K562 (cell line): ENCODE results near the gene DDX55. TPM values are rescaled to one million over a fixed set of nuclear protein-coding genes. Genes with fewer than 3 reads are reported as not detected.

Experiments
- BRF2 ChIP-seq: IDR thresholded peaks from 3 replicates; pipeline ENCODE4 v1.6.1; 2011; ENCODE audit warnings: borderline replicate concordance, mild to moderate bottlenecking; ENCODE audit not compliant: insufficient read length, insufficient read depth
- FOXO4 ChIP-seq: fragments of 450-650 bp; formaldehyde crosslinking; IDR thresholded peaks from 2 replicates; pipeline ENCODE4 v1.4.0; 2020; ENCODE audit warnings: mild to moderate bottlenecking, moderate library complexity
- FOXP1 ChIP-seq: sonication (generic); formaldehyde crosslinking; IDR thresholded peaks from 2 replicates; pipeline ENCODE4 v1.8.0; 2022; ENCODE audit warnings: mild to moderate bottlenecking, missing genetic modification reagents
- KLF13 ChIP-seq: fragments of 450-650 bp; IDR thresholded peaks from 2 replicates; pipeline ENCODE4 v1.6.1; 2016; ENCODE audit warnings: missing genetic modification characterization, low read depth, mild to moderate bottlenecking, missing compliant biosample characterization, moderate library complexity, borderline replicate concordance
- MEF2A ChIP-seq: IDR thresholded peaks from 2 replicates; pipeline ENCODE4 v1.6.1; 2011; ENCODE audit warnings: low read depth, mild to moderate bottlenecking, low read length, moderate library complexity; ENCODE audit not compliant: control insufficient read depth
- NR2C2 ChIP-seq, 2 experiments: fragments of 200-800 bp in 1 of 2; sonication (Bioruptor generic) in 1 of 2; sonication (generic) in 1 of 2; formaldehyde crosslinking in 1 of 2; IDR thresholded peaks; 2 replicates each; pipeline versions ENCODE4 v1.6.1 to v1.8.0; 2016 to 2022; ENCODE audit warnings: mild to moderate bottlenecking in 1 of 2, missing compliant biosample characterization in 1 of 2, missing genetic modification characterization in 1 of 2, missing genetic modification reagents in 1 of 2
- OTX1 ChIP-seq: fragments of 450-650 bp; formaldehyde crosslinking; IDR thresholded peaks from 2 replicates; pipeline ENCODE4 v1.4.0; 2022; ENCODE audit warnings: mild to moderate bottlenecking
- PML ChIP-seq: IDR thresholded peaks from 2 replicates; pipeline ENCODE4 v1.6.1; 2012; ENCODE audit warnings: low read length, inconsistent platforms
- PTBP1 ChIP-seq: fragments of 200-400 bp; formaldehyde crosslinking; IDR thresholded peaks from 2 replicates; pipeline ENCODE4 v1.6.1; 2017; ENCODE audit warnings: low read depth, low read length
- SAFB2 ChIP-seq: fragments of 200-400 bp; formaldehyde crosslinking; IDR thresholded peaks from 2 replicates; pipeline ENCODE4 v1.6.1; 2018; ENCODE audit warnings: borderline replicate concordance, low read length, low read depth, moderate library complexity; ENCODE audit not compliant: severe bottlenecking
- ZNF609 ChIP-seq: sonication (generic); formaldehyde crosslinking; IDR thresholded peaks from 2 replicates; pipeline ENCODE4 v1.8.1; 2023; ENCODE audit warnings: missing genetic modification reagents, mild to moderate bottlenecking, borderline replicate concordance
- ZNF780A ChIP-seq: fragments of 250-450 bp; sonication (Bioruptor Pico); IDR thresholded peaks from 2 replicates; pipeline ENCODE4 v1.5.0; 2021; ENCODE audit warnings: mild to moderate bottlenecking
- polyA plus RNA-seq, 8 experiments: library from polyadenylated mRNA; depleted of rRNA in 4 of 8; stranded (reverse) in 5 of 8; unstranded in 3 of 8; fragments of >200 nt; fragmentation: Nextera tagmentation in 2 of 8; fragmentation: Illumina TruSeq in 1 of 8; extraction: Ambion mirVana in 2 of 8; extraction: Trizol in 1 of 8; gene quantifications; 2 replicates each; pipeline versions ENCODE4 v1.2.1 to v1.2.3, GENCODE V29; 2011 to 2014; ENCODE audit warnings: inconsistent platforms in 1 of 8, missing spikeins in 1 of 8
- total RNA-seq, 7 experiments: library from RNA; depleted of rRNA in 6 of 7; stranded (reverse); fragments of >200 nt in 6 of 7; fragmentation: Illumina TruSeq in 2 of 7; extraction: Trizol in 2 of 7; gene quantifications; 2 replicates each; pipeline versions ENCODE4 v1.2.1 to v1.2.3, GENCODE V29; 2011 to 2021; ENCODE audit warnings: low replicate concordance in 1 of 7
- TF ChIP-seq, protein P1 (sequence below), 3 experiments: fragments of 200-800 bp in 1 of 3; fragments of 250-450 bp in 1 of 3; fragments of 450-650 bp in 1 of 3; sonication (Bioruptor Pico) in 1 of 3; sonication (Bioruptor generic) in 1 of 3; formaldehyde crosslinking in 1 of 3; IDR thresholded peaks; 2 replicates each; pipeline versions ENCODE4 v1.6.1 to v1.8.0; 2016 to 2022; ENCODE audit warnings: mild to moderate bottlenecking in 2 of 3, missing genetic modification characterization in 2 of 3, missing compliant biosample characterization in 1 of 3, moderate library complexity in 1 of 3

Gene DDX55
- total and polyA plus RNA-seq, 9 of the 15 experiments (the other 6 are each of a cell fraction or from before 2014, with no cell fraction given): 10.6 to 71.0 (median 60.9) TPM

DNA sequence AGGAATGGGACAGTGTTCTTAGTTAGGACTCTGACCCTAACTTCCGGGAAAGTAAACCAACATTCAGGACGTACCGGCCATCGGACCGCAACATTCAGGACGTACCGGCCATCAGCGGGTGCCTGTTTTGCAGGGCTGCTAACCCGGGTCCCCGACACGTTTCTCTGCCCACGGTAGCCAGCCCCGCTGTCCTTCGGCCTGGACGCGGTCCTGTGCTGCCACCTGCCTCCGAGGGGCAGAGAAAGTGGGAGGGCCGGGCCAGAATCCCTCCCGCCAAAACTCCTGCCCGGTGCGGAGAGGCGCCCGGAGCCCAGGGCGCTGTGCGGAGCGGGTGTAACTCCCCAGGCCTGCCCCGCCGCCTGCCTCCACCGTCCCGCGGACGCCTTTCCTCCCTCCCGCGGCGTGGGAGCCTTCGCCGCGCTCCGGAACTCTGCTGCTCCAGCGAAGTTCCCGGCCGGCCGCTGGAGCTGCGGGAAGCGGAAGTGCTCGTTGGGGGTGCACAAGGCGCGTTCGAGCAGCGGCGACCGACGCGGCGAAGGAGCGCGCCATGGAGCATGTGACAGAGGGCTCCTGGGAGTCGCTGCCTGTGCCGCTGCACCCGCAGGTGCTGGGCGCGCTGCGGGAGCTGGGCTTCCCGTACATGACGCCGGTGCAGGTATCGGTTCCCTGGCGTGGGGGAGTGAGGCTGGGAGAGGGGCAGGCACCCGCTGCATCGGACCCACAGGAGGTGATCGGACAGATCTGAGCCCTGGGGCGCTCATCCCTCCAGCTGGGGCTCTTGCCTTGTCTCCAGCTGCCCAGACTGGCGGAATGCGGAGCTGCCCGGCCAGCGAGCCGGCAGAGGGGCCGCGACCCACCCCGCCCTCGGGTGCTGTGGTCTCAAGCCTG is at the start of gene DDX55 (continued):
- TF ChIP-seq, protein P1, sequence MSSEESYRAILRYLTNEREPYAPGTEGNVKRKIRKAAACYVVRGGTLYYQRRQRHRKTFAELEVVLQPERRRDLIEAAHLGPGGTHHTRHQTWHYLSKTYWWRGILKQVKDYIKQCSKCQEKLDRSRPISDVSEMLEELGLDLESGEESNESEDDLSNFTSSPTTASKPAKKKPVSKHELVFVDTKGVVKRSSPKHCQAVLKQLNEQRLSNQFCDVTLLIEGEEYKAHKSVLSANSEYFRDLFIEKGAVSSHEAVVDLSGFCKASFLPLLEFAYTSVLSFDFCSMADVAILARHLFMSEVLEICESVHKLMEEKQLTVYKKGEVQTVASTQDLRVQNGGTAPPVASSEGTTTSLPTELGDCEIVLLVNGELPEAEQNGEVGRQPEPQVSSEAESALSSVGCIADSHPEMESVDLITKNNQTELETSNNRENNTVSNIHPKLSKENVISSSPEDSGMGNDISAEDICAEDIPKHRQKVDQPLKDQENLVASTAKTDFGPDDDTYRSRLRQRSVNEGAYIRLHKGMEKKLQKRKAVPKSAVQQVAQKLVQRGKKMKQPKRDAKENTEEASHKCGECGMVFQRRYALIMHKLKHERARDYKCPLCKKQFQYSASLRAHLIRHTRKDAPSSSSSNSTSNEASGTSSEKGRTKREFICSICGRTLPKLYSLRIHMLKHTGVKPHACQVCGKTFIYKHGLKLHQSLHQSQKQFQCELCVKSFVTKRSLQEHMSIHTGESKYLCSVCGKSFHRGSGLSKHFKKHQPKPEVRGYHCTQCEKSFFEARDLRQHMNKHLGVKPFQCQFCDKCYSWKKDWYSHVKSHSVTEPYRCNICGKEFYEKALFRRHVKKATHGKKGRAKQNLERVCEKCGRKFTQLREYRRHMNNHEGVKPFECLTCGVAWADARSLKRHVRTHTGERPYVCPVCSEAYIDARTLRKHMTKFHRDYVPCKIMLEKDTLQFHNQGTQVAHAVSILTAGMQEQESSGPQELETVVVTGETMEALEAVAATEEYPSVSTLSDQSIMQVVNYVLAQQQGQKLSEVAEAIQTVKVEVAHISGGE (CRISPR knock-in tag; IDR thresholded peaks at IDR 0.05): peak; percentile 99 to 100 (median 100)
- TF ChIP-seq NR2C2 (CRISPR knock-in tag; IDR thresholded peaks at IDR 0.05) (peak; percentile 32; the same call in 1 of the 2 replicates), NR2C2 (tag; IDR thresholded peaks at IDR 0.05) (peak; percentile 91), KLF13 (tag) (peak; percentile 93), MEF2A (0 out of 2 replicates have a peak, but pooled peaks have one; percentile 24), BRF2 (no peak), ZNF780A (no peak), PML (peak; percentile 78), FOXO4 (CRISPR knock-in tag) (0 out of 2 replicates have a peak, but pooled peaks have one; percentile 26), ZNF609 (CRISPR knock-in tag) (no peak), PTBP1 (no peak), SAFB2 (no peak), OTX1 (0 out of 2 replicates have a peak, but pooled peaks have one; percentile 39), FOXP1 (CRISPR knock-in tag) (peak; percentile 82)
